ENCODE data around the gene PACC1.

Gene PACC1

DNA sequence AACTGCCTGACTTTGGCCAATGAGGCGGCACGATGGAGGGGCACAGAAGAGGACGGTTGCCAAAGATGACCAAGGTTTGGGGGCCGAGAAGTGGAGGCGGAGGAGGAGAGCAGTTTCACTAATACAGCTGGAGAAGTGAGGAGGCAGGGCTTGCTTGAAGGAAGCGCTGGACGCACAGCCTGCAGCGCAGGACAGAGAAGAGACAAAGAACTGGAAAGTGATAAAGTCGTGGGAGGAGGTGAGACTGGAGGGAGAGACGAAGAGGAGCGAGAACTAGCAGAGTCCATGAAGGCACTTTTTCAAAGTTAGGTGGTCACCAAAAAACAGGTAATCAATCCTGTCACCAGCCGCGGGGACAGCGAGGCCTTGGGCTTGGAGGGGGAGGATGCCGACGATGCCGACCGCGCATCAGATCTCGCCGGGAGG, 771 bp downstream of the PACC1 start:
- TF ChIP-seq, protein P1, sequence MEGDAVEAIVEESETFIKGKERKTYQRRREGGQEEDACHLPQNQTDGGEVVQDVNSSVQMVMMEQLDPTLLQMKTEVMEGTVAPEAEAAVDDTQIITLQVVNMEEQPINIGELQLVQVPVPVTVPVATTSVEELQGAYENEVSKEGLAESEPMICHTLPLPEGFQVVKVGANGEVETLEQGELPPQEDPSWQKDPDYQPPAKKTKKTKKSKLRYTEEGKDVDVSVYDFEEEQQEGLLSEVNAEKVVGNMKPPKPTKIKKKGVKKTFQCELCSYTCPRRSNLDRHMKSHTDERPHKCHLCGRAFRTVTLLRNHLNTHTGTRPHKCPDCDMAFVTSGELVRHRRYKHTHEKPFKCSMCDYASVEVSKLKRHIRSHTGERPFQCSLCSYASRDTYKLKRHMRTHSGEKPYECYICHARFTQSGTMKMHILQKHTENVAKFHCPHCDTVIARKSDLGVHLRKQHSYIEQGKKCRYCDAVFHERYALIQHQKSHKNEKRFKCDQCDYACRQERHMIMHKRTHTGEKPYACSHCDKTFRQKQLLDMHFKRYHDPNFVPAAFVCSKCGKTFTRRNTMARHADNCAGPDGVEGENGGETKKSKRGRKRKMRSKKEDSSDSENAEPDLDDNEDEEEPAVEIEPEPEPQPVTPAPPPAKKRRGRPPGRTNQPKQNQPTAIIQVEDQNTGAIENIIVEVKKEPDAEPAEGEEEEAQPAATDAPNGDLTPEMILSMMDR (IDR thresholded peaks at IDR 0.05; ENCODE audit: insufficient read depth, low read depth, low read length, missing control alignments): no peak
- no peak for DNase-seq (ENCODE audit: low read depth)
- H3K4me3 ChIP-seq (ENCODE audit: low read depth, low read length): peak overlapping the region; percentile 81

DNA sequence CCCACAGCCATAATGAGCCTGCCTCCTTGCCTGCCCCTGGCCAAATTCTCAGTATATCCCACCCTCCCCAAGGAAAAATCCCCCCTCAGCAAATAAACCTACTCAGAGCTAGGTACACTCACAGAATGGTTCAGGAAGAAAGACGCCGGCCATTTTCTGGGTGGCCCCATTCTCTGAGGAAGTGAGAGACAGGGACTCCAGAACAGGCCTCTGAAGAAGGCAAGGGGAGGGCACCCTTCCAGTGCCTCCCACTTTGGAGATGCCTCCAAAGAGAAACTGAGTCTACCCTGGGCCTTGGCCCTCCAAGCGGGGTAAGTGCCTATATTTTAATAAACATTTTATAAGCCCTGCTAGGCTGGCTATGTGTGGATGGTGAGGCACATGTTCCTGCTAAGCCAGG, 2.3 kb downstream of the PACC1 start:
- H3K4me3 ChIP-seq (ENCODE audit: low read depth, low read length): peak overlapping the region; percentile 7; the same call in 1 of the 2 replicates
- TF ChIP-seq, protein P1 (IDR thresholded peaks at IDR 0.05; ENCODE audit: insufficient read depth, low read depth, low read length, missing control alignments): no peak

DNA sequence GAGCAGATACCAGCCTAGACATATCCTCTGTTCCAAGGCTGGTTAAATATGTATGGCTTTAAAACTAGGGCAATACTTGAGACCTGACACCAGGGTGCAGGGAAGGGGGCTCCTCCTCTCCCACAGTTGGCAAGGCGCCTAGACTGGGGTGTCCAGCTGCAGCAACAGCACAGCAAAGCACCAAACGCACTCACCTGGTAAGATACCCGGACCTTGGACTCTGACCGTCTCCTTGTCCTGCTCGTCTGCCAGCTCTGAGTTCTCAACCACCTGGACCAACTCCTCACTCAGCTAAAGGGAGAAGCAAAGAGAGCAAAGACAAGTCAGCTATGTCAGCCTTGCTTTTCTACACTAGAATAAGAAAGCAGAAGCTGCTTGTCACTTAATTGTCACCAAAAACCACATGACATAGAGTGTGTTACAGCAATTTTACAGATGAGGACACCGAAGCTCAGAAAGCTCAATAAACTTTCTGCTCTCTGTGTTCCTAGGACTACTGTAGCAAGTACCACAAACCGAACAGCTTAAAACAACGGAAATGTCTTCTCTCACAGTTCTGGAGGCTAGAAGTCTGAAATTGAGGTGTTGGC, 4.4 kb downstream of the PACC1 start:
- H3K4me3 ChIP-seq (ENCODE audit: low read depth, low read length): no peak overlapping the region
- TF ChIP-seq, protein P1 (IDR thresholded peaks at IDR 0.05; ENCODE audit: insufficient read depth, low read depth, low read length, missing control alignments): no peak
- DNase-seq (ENCODE audit: low read depth): no peak

More for the DNA sequence above, 2.3 kb downstream of the PACC1 start:
- peak; percentile 24 for DNase-seq (ENCODE audit: low read depth)

DNA sequence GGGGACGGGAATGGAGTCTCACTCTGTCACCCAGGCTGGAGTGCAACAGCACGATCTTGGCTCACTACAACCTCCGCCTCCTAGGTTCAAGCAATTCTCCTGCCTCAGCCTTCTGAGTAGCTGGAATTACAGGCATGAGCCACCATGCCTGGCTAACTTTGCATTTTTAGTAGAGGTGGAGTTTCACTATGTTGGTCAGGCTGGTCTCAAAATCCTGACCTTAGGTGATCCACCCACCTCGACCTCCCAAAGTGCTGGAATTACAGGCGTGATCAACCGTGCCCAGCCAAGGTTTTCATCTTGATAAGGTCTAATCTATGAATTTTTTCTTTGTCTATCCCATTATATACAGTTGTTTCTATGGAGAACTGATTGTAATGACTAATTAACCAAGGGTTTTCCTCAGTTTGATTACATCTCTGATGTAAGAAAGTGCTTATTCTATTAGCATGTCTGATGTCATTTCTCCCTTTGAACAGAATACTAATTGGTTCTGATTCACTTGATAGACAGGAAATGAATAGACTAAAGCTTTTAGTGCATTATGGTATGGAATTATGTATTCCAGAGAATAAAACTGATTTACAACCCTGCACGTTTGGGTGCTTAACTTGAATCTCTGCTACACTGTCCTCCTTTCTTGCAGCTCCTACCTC, 11.9 kb downstream of the PACC1 start:
- no peak for DNase-seq (ENCODE audit: low read depth)
- TF ChIP-seq, protein P1 (IDR thresholded peaks at IDR 0.05; ENCODE audit: insufficient read depth, low read depth, low read length, missing control alignments): no peak
- no peak overlapping the region for H3K4me3 ChIP-seq (ENCODE audit: low read depth, low read length)

DNA sequence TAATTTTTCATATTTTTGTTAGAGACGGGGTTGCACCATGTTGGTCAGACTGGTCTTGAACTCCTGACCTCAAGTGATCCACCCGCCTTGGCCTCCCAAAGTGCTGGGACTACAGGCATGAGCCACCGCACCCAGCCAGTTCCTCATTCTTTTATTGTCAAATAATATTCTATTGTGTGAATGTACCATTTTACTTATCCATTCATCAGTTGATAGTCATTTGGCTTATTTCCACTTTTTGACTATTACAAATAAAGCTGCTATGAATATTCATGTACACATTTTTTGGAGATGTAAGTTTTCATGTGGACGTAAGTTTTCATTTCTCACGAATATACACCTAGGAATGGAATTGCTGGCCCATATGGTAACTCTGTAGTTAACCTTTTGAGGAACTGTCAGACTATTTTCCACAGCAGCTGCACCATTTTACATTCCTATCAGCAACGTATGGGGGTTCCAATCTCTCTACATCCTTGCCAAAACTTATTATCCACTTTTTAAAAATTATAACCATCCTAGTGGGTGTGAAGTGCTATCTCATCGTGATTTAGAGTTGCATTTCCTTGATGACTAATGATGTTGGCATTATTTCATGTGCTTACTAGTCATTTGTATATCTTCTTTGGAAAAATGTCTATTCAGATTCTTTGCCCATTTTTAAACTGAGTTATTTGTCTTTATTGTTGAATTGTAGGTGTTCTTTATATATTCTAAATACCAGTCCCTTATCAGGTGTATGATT, 12.7 kb downstream of the PACC1 start:
- no peak overlapping the region for H3K4me3 ChIP-seq (ENCODE audit: low read depth, low read length)
- TF ChIP-seq, protein P1 (IDR thresholded peaks at IDR 0.05; ENCODE audit: insufficient read depth, low read depth, low read length, missing control alignments): no peak
- no peak for DNase-seq (ENCODE audit: low read depth)

DNA sequence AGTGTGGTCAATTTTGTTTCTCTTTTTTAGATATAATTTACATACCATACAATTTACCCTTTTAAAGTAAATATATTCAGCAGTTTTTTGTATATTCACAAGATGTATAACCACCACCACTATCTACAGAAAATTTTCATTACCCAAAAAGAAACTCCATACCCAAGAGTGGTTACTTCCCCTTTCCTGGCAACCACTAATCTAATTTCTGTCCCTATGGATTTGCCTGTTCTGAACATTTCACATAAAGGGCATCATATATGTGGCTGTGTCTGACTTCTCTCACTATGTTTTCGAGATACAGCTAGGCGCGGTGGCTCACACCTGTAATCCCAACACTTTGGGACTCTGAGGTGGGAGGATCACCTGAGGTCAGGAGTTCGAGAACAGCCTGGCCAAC, 13.6 kb downstream of the PACC1 start:
- TF ChIP-seq, protein P1 (IDR thresholded peaks at IDR 0.05; ENCODE audit: insufficient read depth, low read depth, low read length, missing control alignments): no peak
- H3K4me3 ChIP-seq (ENCODE audit: low read depth, low read length): no peak overlapping the region
- no peak for DNase-seq (ENCODE audit: low read depth)
